SK-N-MC (cell line): ENCODE measurements around the gene PARD3.

Experiments used
- DNase-seq: peaks from one replicate; pipeline ENCODE4 v3.0.0-alpha.2; 2011; ENCODE audit warnings: low read depth, low spot score
- H3K27ac ChIP-seq: fragments of 200-600 bp; sonication (generic); 2 replicates; pipeline ENCODE4 v1.5.1; 2016; ENCODE audit warnings: mixed run types
- H3K36me3 ChIP-seq: fragments of 200-600 bp; sonication (generic); 2 replicates; pipeline ENCODE4 v1.6.1; 2017; ENCODE audit warnings: antibody characterized with exemption, low read length, mixed read lengths; ENCODE audit not compliant: insufficient read depth
- H3K4me3 ChIP-seq: fragments of 200-600 bp; sonication (generic); 2 replicates; pipeline ENCODE4 v1.5.1; 2016
- H3K9ac ChIP-seq: fragments of 200-600 bp; sonication (generic); 2 replicates; pipeline ENCODE4 v1.8.0; 2017; ENCODE audit warnings: mixed run types, mixed read lengths; ENCODE audit not compliant: insufficient read length
- H3K9me3 ChIP-seq: fragments of 200-600 bp; sonication (generic); 2 replicates; pipeline ENCODE4 v1.6.1; 2017; ENCODE audit warnings: low read depth, mild to moderate bottlenecking, antibody characterized with exemption, low read length, moderate library complexity, mixed read lengths
- EZH2 ChIP-seq: fragments of 200-600 bp; sonication (generic); IDR thresholded peaks from one replicate; pipeline ENCODE4 v1.6.1; 2017; ENCODE audit warnings: antibody characterized with exemption
- FOXP2 ChIP-seq: optimal IDR thresholded peaks from 2 replicates; pipeline ENCODE3; 2011; ENCODE audit warnings: mild to moderate bottlenecking, moderate library complexity; ENCODE audit not compliant: insufficient read depth; ENCODE audit errors: extremely low read length, control extremely low read depth
- POLR2AphosphoS5 ChIP-seq: IDR thresholded peaks from 2 replicates; pipeline ENCODE4 v1.6.1; 2012; ENCODE audit warnings: mild to moderate bottlenecking, low read depth, low read length, borderline replicate concordance

PARD3 gene

GRCh38 chr10:34698979-34699378 is 116.1 kb downstream of the PARD3 start:
- DNase-seq = no peak
- no peak overlapping the region for H3K27ac ChIP-seq

GRCh38 chr10:34698248-34698831 is 116.8 kb downstream of the PARD3 start:
- no peaks in the 10 kb centered on the region for H3K9me3 ChIP-seq
- no peaks in the 10 kb centered on the region for H3K36me3 ChIP-seq
- H3K27ac ChIP-seq = no peak overlapping the region
- DNase-seq = no peak
- TF ChIP-seq POLR2AphosphoS5 (no peak), FOXP2 (no peak), EZH2 (no peak)
- H3K4me3 ChIP-seq = no peak overlapping the region
- no peak overlapping the region for H3K9ac ChIP-seq

More at GRCh38 chr10:34698979-34699378, 116.1 kb downstream of the PARD3 start:
- H3K9ac ChIP-seq = no peak overlapping the region
- H3K36me3 ChIP-seq = no peaks in the 10 kb centered on the region
- no peaks in the 10 kb centered on the region for H3K9me3 ChIP-seq
- TF ChIP-seq EZH2 = no peak
- TF ChIP-seq FOXP2 = no peak
- TF ChIP-seq POLR2AphosphoS5 = no peak
- no peak overlapping the region for H3K4me3 ChIP-seq

GRCh38 chr10:34697351-34698247 is 117.5 kb downstream of the PARD3 start:
- no peaks in the 10 kb centered on the region for H3K9me3 ChIP-seq
- no peak for DNase-seq
- H3K4me3 ChIP-seq = no peak overlapping the region
- no peak for TF ChIP-seq FOXP2
- no peak for TF ChIP-seq EZH2
- no peak for TF ChIP-seq POLR2AphosphoS5
- no peak overlapping the region for H3K27ac ChIP-seq
- no peaks in the 10 kb centered on the region; the same call in 1 of the 2 replicates for H3K36me3 ChIP-seq
- no peak overlapping the region for H3K9ac ChIP-seq

- no peak overlapping the region for H3K27ac ChIP-seq
- DNase-seq = no peak
- no peak overlapping the region for H3K9ac ChIP-seq
- no peaks in the 10 kb centered on the region for H3K9me3 ChIP-seq
- no peak for TF ChIP-seq EZH2
- TF ChIP-seq FOXP2 = no peak
- TF ChIP-seq POLR2AphosphoS5 = no peak
- no peak overlapping the region for H3K4me3 ChIP-seq
- H3K36me3 ChIP-seq = no peaks in the 10 kb centered on the region; the same call in 1 of the 2 replicates
Observed at GRCh38 chr10:34696423-34696822, 118.7 kb downstream of the PARD3 start.

- H3K36me3 ChIP-seq = no peaks in the 10 kb centered on the region; the same call in 1 of the 2 replicates
- no peak for DNase-seq
- no peak overlapping the region for H3K9ac ChIP-seq
- no peak overlapping the region for H3K27ac ChIP-seq
- H3K9me3 ChIP-seq = no peaks in the 10 kb centered on the region
- H3K4me3 ChIP-seq = no peak overlapping the region
- no peak for TF ChIP-seq POLR2AphosphoS5
- no peak for TF ChIP-seq FOXP2
Observed at GRCh38 chr10:34690383-34691049, 124.6 kb downstream of the PARD3 start.

GRCh38 chr10:34689053-34689452 is 126.0 kb downstream of the PARD3 start:
- Histone ChIP-seq H3K9ac (no peak overlapping the region), H3K36me3 (no peaks in the 10 kb centered on the region; the same call in 1 of the 2 replicates), H3K9me3 (no peaks in the 10 kb centered on the region), H3K4me3 (no peak overlapping the region), H3K27ac (no peak overlapping the region)
- TF ChIP-seq POLR2AphosphoS5 (no peak), FOXP2 (no peak), EZH2 (no peak)
- DNase-seq = no peak

GRCh38 chr10:34687434-34688210 is 127.5 kb downstream of the PARD3 start:
- no peak for DNase-seq
- Histone ChIP-seq H3K9me3 (no peaks in the 10 kb centered on the region), H3K36me3 (no peaks in the 10 kb centered on the region; the same call in 1 of the 2 replicates), H3K9ac (no peak overlapping the region), H3K4me3 (no peak overlapping the region), H3K27ac (no peak overlapping the region)
- TF ChIP-seq EZH2 (no peak), POLR2AphosphoS5 (no peak), FOXP2 (no peak)
